ENCODE measurements around the gene CTNNA1. TPM values are rescaled to one million over a fixed set of nuclear protein-coding genes. Genes with fewer than 3 reads are reported as not detected.
A peak's percentile ranks its signal among the peaks of the same experiment; 100 is the strongest.
"Not testable (repeated sequence)": the region's sequence is repeated elsewhere in the genome, so short reads cannot be mapped to it uniquely, and the experiment has no call there.

The CTNNA1 gene
- total and polyA plus RNA-seq, 2 donors from 2014 or later = 177 to 463 TPM

GRCh38 chr5:138755084-138755748 lies 2.0 kb downstream of the CTNNA1 start:
- Histone ChIP-seq H3K36me3 (ENCODE audit: control insufficient read depth in 2 of 3, insufficient read depth in 3 of 3, low read length in 3 of 3) (peaks cover 0 to 5% (median 0%) of the 10 kb centered on the region in 3 donors), H3K4me3 (ENCODE audit: low read length in 3 of 3) (peak overlapping the region in 2 of 3 donors; percentile 91 to 94), H3K4me1 (ENCODE audit: control insufficient read depth in 2 of 3, insufficient read depth in 2 of 3, low read depth in 1 of 3, low read length in 3 of 3) (peaks cover 0 to 14% (median 8%) of the 10 kb centered on the region in 3 donors), H3K9me3 (ENCODE audit: control insufficient read depth in 2 of 3, insufficient read depth in 1 of 3, low read length in 3 of 3) (no peaks in the 10 kb centered on the region), H3K9ac (ENCODE audit: low read length in 3 of 3) (peak overlapping the region in 1 of 3 donors; percentile 18), H3K27me3 (ENCODE audit: control insufficient read depth, insufficient read depth, low read length) (no peaks in the 10 kb centered on the region), H3K27ac (ENCODE audit: low read depth in 2 of 2, low read length in 2 of 2) (no peak overlapping the region)
- FAIRE-seq (no peak), DNase-seq (no peak)
- TF ChIP-seq, protein P1, sequence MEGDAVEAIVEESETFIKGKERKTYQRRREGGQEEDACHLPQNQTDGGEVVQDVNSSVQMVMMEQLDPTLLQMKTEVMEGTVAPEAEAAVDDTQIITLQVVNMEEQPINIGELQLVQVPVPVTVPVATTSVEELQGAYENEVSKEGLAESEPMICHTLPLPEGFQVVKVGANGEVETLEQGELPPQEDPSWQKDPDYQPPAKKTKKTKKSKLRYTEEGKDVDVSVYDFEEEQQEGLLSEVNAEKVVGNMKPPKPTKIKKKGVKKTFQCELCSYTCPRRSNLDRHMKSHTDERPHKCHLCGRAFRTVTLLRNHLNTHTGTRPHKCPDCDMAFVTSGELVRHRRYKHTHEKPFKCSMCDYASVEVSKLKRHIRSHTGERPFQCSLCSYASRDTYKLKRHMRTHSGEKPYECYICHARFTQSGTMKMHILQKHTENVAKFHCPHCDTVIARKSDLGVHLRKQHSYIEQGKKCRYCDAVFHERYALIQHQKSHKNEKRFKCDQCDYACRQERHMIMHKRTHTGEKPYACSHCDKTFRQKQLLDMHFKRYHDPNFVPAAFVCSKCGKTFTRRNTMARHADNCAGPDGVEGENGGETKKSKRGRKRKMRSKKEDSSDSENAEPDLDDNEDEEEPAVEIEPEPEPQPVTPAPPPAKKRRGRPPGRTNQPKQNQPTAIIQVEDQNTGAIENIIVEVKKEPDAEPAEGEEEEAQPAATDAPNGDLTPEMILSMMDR (IDR thresholded peaks at IDR 0.05; ENCODE audit: borderline replicate concordance, extremely low read depth, insufficient read depth) = no peak
- intact Hi-C loops (cut with DNase I) = no loop called here

DNA sequence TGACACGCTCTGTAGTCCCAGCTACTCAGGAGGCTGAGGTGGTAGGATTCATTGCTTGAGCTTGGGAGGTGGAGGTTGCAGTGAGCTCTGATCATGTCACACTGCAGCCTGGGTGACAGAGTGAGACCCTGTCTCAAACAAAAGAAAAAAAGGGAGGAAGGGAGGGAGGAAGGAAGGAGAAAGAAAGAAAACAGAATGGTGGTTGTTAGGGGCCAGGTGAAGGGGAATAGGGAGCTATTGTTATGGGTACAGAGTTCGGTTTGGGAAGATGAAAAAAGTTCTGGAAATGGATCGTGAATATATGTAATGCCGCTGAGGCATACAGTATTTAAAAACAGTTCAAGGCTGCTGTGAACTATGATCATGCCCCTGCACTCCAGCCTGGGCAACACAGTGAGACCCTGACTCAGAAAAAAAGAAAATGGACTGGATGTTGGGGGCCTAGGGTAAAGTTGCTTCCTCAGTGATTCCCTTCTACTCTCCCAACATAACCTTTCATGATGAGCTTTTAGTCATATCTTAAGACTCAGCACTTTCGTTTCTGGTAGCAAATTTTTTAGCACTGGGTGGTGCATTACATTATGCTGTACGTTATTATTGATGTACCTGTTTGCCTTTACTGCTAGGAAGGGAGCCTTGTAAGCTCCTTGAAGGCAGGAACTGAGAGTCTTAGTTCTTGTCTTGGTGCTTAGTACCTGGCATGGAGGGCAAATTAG lies 4.0 kb downstream of the CTNNA1 start:
- intact Hi-C loops (cut with DNase I) = no loop called here
- no peak for FAIRE-seq

GRCh38 chr5:138760448-138761110 lies 7.4 kb downstream of the CTNNA1 start:
- intact Hi-C loops (cut with DNase I) = no loop called here
- Histone ChIP-seq H3K4me3 (ENCODE audit: low read length in 3 of 3) (no peak overlapping the region), H3K27ac (ENCODE audit: low read depth in 2 of 2, low read length in 2 of 2) (no peak overlapping the region), H3K27me3 (ENCODE audit: control insufficient read depth, insufficient read depth, low read length) (no peaks in the 10 kb centered on the region), H3K9ac (ENCODE audit: low read length in 3 of 3) (no peak overlapping the region), H3K9me3 (ENCODE audit: control insufficient read depth in 2 of 3, insufficient read depth in 1 of 3, low read length in 3 of 3) (no peaks in the 10 kb centered on the region), H3K36me3 (ENCODE audit: control insufficient read depth in 2 of 3, insufficient read depth in 3 of 3, low read length in 3 of 3) (peaks cover 0 to 5% (median 0%) of the 10 kb centered on the region in 3 donors), H3K4me1 (ENCODE audit: control insufficient read depth in 2 of 3, insufficient read depth in 2 of 3, low read depth in 1 of 3, low read length in 3 of 3) (peaks cover 0 to 24% (median 8%) of the 10 kb centered on the region in 3 donors)
- TF ChIP-seq, protein P1 (IDR thresholded peaks at IDR 0.05; ENCODE audit: borderline replicate concordance, extremely low read depth, insufficient read depth) = no peak
- no peak for FAIRE-seq
- DNase-seq = peak in 1 of 5 donors; percentile 13

More for the DNA sequence above, 4.0 kb downstream of the CTNNA1 start:
- no peak overlapping the region for H3K9ac ChIP-seq (ENCODE audit: low read length in 3 of 3)
- no peak overlapping the region for H3K4me3 ChIP-seq (ENCODE audit: low read length in 3 of 3)
- peaks cover 0 to 7% (median 0%) of the 10 kb centered on the region in 3 donors for H3K36me3 ChIP-seq (ENCODE audit: control insufficient read depth in 2 of 3, insufficient read depth in 3 of 3, low read length in 3 of 3)
- no peaks in the 10 kb centered on the region for H3K27me3 ChIP-seq (ENCODE audit: control insufficient read depth, insufficient read depth, low read length)
- no peaks in the 10 kb centered on the region for H3K9me3 ChIP-seq (ENCODE audit: control insufficient read depth in 2 of 3, insufficient read depth in 1 of 3, low read length in 3 of 3)
- H3K27ac ChIP-seq (ENCODE audit: low read depth in 2 of 2, low read length in 2 of 2) = no peak overlapping the region
- H3K4me1 ChIP-seq (ENCODE audit: control insufficient read depth in 2 of 3, insufficient read depth in 2 of 3, low read depth in 1 of 3, low read length in 3 of 3) = peaks cover 0 to 22% (median 15%) of the 10 kb centered on the region in 3 donors
- DNase-seq = no peak
- TF ChIP-seq, protein P1 (IDR thresholded peaks at IDR 0.05; ENCODE audit: borderline replicate concordance, extremely low read depth, insufficient read depth) = no peak

- H3K4me3 ChIP-seq (ENCODE audit: low read length in 3 of 3); H3K27ac ChIP-seq (ENCODE audit: low read depth in 2 of 2, low read length in 2 of 2); FAIRE-seq; intact Hi-C loops (cut with DNase I); H3K36me3 ChIP-seq (ENCODE audit: control insufficient read depth in 2 of 3, insufficient read depth in 3 of 3, low read length in 3 of 3); H3K27me3 ChIP-seq (ENCODE audit: control insufficient read depth, insufficient read depth, low read length); H3K9me3 ChIP-seq (ENCODE audit: control insufficient read depth in 2 of 3, insufficient read depth in 1 of 3, low read length in 3 of 3); H3K9ac ChIP-seq (ENCODE audit: low read length in 3 of 3): not testable (repeated sequence)
- H3K4me1 ChIP-seq (ENCODE audit: control insufficient read depth in 2 of 3, insufficient read depth in 2 of 3, low read depth in 1 of 3, low read length in 3 of 3) = peaks cover 0 to 24% (median 10%) of the 10 kb centered on the region in 3 donors
- peak in 1 of 5 donors; percentile 12 for DNase-seq
Observed at GRCh38 chr5:138761115-138761514, 7.9 kb downstream of the CTNNA1 start.

DNA sequence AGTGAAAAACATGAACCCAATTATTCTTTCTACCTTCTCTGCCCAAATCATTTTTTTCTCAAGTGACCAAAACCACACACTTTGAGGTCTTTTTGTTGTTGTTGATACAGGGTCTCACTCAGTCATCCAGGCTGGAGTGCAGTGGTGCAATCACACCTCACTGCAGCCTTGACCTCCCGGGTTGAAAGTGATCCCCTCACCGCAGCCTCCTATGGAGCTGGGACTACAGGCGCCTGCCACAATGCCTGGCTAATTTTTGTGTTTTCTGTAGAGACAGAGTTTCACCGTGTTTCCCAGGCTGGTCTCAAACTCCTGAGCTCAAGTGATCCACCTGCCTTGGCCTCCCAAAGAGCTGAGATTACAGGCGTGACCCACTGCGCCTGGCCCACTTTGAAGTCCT lies 8.4 kb downstream of the CTNNA1 start:
- H3K27ac ChIP-seq (ENCODE audit: low read depth in 2 of 2, low read length in 2 of 2); FAIRE-seq; H3K4me3 ChIP-seq (ENCODE audit: low read length in 3 of 3); H3K27me3 ChIP-seq (ENCODE audit: control insufficient read depth, insufficient read depth, low read length); H3K9me3 ChIP-seq (ENCODE audit: control insufficient read depth in 2 of 3, insufficient read depth in 1 of 3, low read length in 3 of 3); H3K36me3 ChIP-seq (ENCODE audit: control insufficient read depth in 2 of 3, insufficient read depth in 3 of 3, low read length in 3 of 3); intact Hi-C loops (cut with DNase I); H3K9ac ChIP-seq (ENCODE audit: low read length in 3 of 3): not testable (repeated sequence)
- DNase-seq = peak in 4 of 5 donors; percentile 29 to 44 (median 35)
- peaks cover 0 to 20% (median 15%) of the 10 kb centered on the region in 3 donors for H3K4me1 ChIP-seq (ENCODE audit: control insufficient read depth in 2 of 3, insufficient read depth in 2 of 3, low read depth in 1 of 3, low read length in 3 of 3)

Measured in kidney (tissue), 14 donors.